Osteoblast (primary cell): ENCODE results near the gene PNMA1. TPM values are rescaled to one million over a fixed set of nuclear protein-coding genes. Genes with fewer than 3 reads are reported as not detected.

Source experiments
- DNase-seq: peaks from one replicate; pipeline ENCODE4 v3.0.0; 2011; ENCODE audit warnings: low spot score, mixed read lengths; ENCODE audit not compliant: insufficient read length; ENCODE audit errors: missing footprints
- H2AFZ ChIP-seq: 2 replicates; pipeline ENCODE4 v1.6.0; 2011; ENCODE audit warnings: mild to moderate bottlenecking, low read length
- H3K27ac ChIP-seq: 2 replicates; pipeline ENCODE4 v1.5.1; 2011; ENCODE audit warnings: mild to moderate bottlenecking, low read depth, low read length, moderate library complexity
- H3K27me3 ChIP-seq: 2 replicates; pipeline ENCODE4 v1.6.0; 2012; ENCODE audit warnings: mild to moderate bottlenecking, control low read depth, inconsistent platforms, low read length, moderate library complexity; ENCODE audit not compliant: insufficient read depth
- H3K36me3 ChIP-seq: 2 replicates; pipeline ENCODE4 v1.5.1; 2011; ENCODE audit warnings: mild to moderate bottlenecking, low read length, control low read depth, moderate library complexity; ENCODE audit not compliant: insufficient read depth
- H3K4me1 ChIP-seq: 2 replicates; pipeline ENCODE4 v1.5.1; 2011; ENCODE audit warnings: mild to moderate bottlenecking, low read length, control low read depth, moderate library complexity; ENCODE audit not compliant: insufficient read depth
- H3K4me2 ChIP-seq: 2 replicates; pipeline ENCODE4 v1.6.0; 2011; ENCODE audit warnings: mild to moderate bottlenecking, low read length; ENCODE audit not compliant: insufficient read depth
- H3K4me3 ChIP-seq: fragments of 200-600 bp; sonication (generic); 3 replicates; pipeline ENCODE4 v1.5.1; 2012; ENCODE audit warnings: mild to moderate bottlenecking, low read length, inconsistent platforms; ENCODE audit not compliant: insufficient read depth
- H3K79me2 ChIP-seq: 2 replicates; pipeline ENCODE4 v1.6.0; 2012; ENCODE audit warnings: mild to moderate bottlenecking, low read length, control low read depth, inconsistent platforms; ENCODE audit not compliant: insufficient read depth
- H3K9me3 ChIP-seq: 2 replicates; pipeline ENCODE4 v1.5.1; 2011; ENCODE audit warnings: low read depth, low read length, control low read depth
- H4K20me1 ChIP-seq: 2 replicates; pipeline ENCODE4 v1.6.0; 2012; ENCODE audit warnings: mild to moderate bottlenecking, low read length, control low read depth; ENCODE audit not compliant: insufficient read depth
- total RNA-seq: library from RNA; depleted of rRNA; stranded (reverse); fragments of >200 nt; gene quantifications from 2 replicates; pipeline ENCODE4 v1.2.3, GENCODE V29; 2012
- TF ChIP-seq, protein P1 (sequence below): IDR thresholded peaks from 2 replicates; pipeline ENCODE4 v1.5.1; 2011; ENCODE audit warnings: mild to moderate bottlenecking, low read depth, low read length, moderate library complexity; ENCODE audit errors: extremely low read depth

Gene PNMA1
- total RNA-seq, 1 donor, result 40.2 TPM

DNA sequence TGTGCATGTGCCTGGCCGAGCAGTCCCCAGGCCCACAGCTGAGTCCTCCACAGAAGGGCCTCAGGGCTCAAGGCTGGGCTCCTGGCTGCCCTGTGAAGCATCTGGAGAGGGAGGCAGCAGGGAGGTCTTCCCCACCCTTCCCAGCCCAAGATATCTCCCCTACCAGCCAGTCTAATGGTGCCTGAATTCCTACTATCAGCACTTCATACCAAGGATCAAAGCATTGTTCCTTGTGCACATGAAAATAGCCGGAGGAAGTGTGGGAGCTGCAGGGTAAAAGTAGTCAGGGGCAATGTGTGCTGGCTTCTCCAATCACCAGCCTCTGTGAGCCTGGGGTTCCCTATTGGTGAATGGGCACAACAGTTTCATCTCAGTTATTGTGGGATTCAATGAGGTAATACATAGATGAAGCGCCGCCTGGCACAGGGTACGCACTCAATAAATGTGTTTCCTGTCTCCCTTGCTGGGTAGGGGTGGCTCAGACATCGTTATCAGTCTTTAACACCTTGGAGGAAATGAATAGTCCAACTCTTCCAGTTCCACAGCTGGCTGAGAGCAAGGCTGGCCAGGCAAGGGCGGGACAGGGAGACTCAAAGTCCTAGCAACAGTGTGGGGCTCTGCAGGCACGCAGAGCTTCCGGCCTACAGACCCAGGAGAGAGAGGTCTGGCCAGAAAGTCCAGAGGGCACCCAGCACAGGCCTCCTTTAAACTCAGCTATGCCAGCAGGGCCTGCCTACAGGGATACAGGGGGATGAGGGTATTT is 39.1 kb upstream of the PNMA1 start:
- Histone ChIP-seq H3K79me2 (peaks cover 98% of the 10 kb centered on the region), H2AFZ (no peak overlapping the region), H3K36me3 (no peaks in the 10 kb centered on the region), H3K4me1 (peaks cover 70% of the 10 kb centered on the region), H3K4me2 (peak overlapping the region; percentile 19), H3K4me3 (no peak overlapping the region), H3K27ac (peak overlapping the region; percentile 99), H3K27me3 (no peaks in the 10 kb centered on the region), H4K20me1 (peaks cover 90% of the 10 kb centered on the region), H3K9me3 (no peaks in the 10 kb centered on the region)
- TF ChIP-seq, protein P1, sequence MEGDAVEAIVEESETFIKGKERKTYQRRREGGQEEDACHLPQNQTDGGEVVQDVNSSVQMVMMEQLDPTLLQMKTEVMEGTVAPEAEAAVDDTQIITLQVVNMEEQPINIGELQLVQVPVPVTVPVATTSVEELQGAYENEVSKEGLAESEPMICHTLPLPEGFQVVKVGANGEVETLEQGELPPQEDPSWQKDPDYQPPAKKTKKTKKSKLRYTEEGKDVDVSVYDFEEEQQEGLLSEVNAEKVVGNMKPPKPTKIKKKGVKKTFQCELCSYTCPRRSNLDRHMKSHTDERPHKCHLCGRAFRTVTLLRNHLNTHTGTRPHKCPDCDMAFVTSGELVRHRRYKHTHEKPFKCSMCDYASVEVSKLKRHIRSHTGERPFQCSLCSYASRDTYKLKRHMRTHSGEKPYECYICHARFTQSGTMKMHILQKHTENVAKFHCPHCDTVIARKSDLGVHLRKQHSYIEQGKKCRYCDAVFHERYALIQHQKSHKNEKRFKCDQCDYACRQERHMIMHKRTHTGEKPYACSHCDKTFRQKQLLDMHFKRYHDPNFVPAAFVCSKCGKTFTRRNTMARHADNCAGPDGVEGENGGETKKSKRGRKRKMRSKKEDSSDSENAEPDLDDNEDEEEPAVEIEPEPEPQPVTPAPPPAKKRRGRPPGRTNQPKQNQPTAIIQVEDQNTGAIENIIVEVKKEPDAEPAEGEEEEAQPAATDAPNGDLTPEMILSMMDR, result no peak
- peak; percentile 82 for DNase-seq

DNA sequence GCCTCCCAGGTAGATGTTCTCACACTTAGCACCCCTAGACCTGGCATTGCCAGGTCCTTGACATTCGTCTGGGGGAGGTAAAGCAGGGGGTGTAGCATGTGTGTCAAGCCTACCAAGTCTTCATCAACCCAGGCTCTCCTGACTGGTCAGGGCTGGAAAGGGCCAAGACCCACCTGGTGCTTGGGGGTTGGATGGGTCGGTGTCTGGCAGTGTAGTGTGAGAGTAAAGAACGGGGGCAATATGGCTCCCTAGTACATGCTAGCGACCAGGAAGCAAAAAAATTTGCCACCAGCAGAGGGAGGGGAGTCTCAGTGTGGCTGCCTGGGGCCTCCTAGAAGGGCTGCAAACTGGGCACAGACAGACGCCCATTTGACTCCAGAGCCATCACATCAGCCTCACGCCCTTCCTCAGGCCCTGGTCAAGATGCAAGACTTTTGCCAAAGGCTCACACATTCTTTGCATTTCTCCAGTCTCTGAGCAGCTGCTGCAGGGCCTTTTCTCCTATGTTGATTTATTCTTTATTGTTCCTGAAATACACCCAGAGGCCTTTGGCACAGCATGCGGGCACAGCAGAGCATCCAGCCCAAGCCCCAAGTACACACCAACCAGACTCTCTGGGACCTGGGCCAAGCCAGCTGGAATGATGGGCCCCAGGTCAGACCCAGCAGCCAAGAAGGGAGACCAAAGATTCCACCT is 38.3 kb upstream of the PNMA1 start:
- Histone ChIP-seq H3K79me2 (peaks cover 98% of the 10 kb centered on the region), H3K4me2 (peak overlapping the region; percentile 19), H3K9me3 (no peaks in the 10 kb centered on the region), H3K27me3 (no peaks in the 10 kb centered on the region), H3K4me1 (peaks cover 61% of the 10 kb centered on the region), H3K27ac (peak overlapping the region; percentile 99), H4K20me1 (peaks cover 89% of the 10 kb centered on the region), H2AFZ (no peak overlapping the region), H3K36me3 (no peaks in the 10 kb centered on the region), H3K4me3 (no peak overlapping the region)
- TF ChIP-seq, protein P1, result peak; percentile 45
- DNase-seq, result peak; percentile 91

DNA sequence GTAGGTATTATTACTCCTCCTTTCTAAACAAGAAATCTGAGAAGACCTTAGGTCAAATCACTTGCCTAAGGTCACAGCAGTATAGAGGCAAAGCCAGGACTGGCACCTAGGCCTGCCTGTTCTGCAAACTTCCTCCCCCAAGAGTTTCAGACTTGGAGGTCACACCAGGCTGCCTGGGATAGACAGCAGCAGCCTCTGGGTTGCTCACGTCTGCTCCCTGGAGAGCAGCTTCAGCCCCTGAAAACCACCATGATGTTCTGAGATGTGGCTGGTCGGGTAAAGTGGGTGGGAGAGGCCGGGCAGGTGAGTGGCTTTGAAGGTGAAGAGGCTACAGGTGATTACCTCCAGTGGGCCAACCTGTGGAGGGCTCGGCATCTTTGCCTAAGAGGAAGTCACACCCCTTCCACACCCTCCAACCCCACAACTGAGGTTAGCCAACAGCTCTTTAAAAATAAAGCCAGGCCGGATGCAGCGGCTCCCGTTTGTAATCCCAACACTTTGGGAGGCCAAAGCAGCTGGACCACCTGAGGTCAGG is 37.0 kb upstream of the PNMA1 start:
- H3K27me3 ChIP-seq, result no peaks in the 10 kb centered on the region
- H2AFZ ChIP-seq, result no peak overlapping the region
- H3K79me2 ChIP-seq, result peaks cover 100% of the 10 kb centered on the region
- H3K9me3 ChIP-seq, result no peaks in the 10 kb centered on the region
- peaks cover 55% of the 10 kb centered on the region for H3K4me1 ChIP-seq
- no peak overlapping the region for H3K4me3 ChIP-seq
- H3K27ac ChIP-seq, result no peak overlapping the region
- H3K4me2 ChIP-seq, result no peak overlapping the region
- DNase-seq, result peak; percentile 44
- peaks cover 89% of the 10 kb centered on the region for H4K20me1 ChIP-seq
- H3K36me3 ChIP-seq, result peaks cover 4% of the 10 kb centered on the region
- TF ChIP-seq, protein P1, result no peak

DNA sequence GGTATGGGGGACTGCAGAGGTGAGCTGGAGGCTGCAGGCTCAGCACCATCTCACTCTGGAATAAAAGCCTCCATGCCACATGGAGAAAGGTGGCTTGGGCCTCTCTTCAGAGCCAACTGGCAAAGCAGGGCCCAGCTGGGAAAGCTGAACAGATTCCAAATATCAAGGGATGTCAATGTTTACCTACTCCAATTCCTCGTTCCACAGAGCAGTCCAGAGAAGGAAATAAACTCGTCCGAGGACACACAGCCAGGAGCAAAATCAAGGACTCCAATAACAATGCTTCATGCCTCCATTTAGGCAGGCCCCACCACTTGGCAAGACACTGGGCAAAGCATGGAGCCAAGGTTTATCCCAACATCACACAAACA is 36.3 kb upstream of the PNMA1 start:
- no peaks in the 10 kb centered on the region for H3K27me3 ChIP-seq
- peaks cover 55% of the 10 kb centered on the region for H3K4me1 ChIP-seq

More for the DNA sequence above, 36.3 kb upstream of the PNMA1 start:
- Histone ChIP-seq H4K20me1 (peaks cover 90% of the 10 kb centered on the region), H3K27ac (no peak overlapping the region), H3K36me3 (peaks cover 4% of the 10 kb centered on the region), H3K4me2 (no peak overlapping the region), H3K9me3 (no peaks in the 10 kb centered on the region), H3K79me2 (peaks cover 100% of the 10 kb centered on the region), H3K4me3 (no peak overlapping the region), H2AFZ (no peak overlapping the region)
- DNase-seq, result peak; percentile 3
- TF ChIP-seq, protein P1, result no peak
